Esophagus muscularis mucosa (tissue), 4 donors: Measurements from ENCODE around the gene PCDHB11.
"Not testable (repeated sequence)": the region's sequence is repeated elsewhere in the genome, so short reads cannot be mapped to it uniquely, and the experiment has no call there.

ENCODE experiments used
- EP300 ChIP-seq: sonication (generic); formaldehyde crosslinking; IDR thresholded peaks from one replicate; pipeline ENCODE4 v1.6.1; 2017; ENCODE audit warnings: antibody characterized with exemption
- POLR2A ChIP-seq: fragments of 450-650 bp; IDR thresholded peaks from one replicate; pipeline ENCODE4 v1.6.1; 2017; ENCODE audit warnings: antibody characterized with exemption, moderate library complexity, mild to moderate bottlenecking, low read depth
- POLR2AphosphoS5 ChIP-seq, 2 donors: sonication (generic); formaldehyde crosslinking; IDR thresholded peaks; one replicate each; pipeline ENCODE4 v1.6.1; 2017; ENCODE audit warnings: antibody characterized with exemption in 2 of 2
- TF ChIP-seq, protein P1 (sequence below), 3 experiments: fragments of 200-600 bp in 2 of 3; fragments of 450-650 bp in 1 of 3; sonication (generic) in 2 of 3; IDR thresholded peaks; one replicate each; pipeline ENCODE4 v1.5.1; 2017 to 2019; ENCODE audit warnings: antibody characterized with exemption in 3 of 3, mild to moderate bottlenecking in 2 of 3, moderate library complexity in 1 of 3

DNA sequence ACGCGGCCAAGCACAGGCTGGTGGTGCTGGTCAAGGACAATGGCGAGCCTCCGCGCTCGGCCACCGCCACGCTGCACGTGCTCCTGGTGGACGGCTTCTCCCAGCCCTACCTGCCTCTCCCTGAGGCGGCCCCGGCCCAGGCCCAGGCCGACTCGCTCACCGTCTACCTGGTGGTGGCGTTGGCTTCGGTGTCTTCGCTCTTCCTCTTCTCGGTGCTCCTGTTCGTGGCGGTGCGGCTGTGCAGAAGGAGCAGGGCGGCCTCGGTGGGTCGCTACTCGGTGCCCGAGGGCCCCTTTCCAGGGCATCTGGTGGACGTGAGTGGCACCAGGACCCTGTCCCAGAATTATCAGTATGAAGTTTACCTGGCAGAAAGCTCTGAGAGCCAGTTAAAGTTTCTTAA is 41.5 kb upstream of the PCDHB11 start:
- not testable (repeated sequence) for TF ChIP-seq POLR2A; POLR2AphosphoS5 (IDR thresholded peaks at IDR 0.05); EP300
- TF ChIP-seq, protein P1, sequence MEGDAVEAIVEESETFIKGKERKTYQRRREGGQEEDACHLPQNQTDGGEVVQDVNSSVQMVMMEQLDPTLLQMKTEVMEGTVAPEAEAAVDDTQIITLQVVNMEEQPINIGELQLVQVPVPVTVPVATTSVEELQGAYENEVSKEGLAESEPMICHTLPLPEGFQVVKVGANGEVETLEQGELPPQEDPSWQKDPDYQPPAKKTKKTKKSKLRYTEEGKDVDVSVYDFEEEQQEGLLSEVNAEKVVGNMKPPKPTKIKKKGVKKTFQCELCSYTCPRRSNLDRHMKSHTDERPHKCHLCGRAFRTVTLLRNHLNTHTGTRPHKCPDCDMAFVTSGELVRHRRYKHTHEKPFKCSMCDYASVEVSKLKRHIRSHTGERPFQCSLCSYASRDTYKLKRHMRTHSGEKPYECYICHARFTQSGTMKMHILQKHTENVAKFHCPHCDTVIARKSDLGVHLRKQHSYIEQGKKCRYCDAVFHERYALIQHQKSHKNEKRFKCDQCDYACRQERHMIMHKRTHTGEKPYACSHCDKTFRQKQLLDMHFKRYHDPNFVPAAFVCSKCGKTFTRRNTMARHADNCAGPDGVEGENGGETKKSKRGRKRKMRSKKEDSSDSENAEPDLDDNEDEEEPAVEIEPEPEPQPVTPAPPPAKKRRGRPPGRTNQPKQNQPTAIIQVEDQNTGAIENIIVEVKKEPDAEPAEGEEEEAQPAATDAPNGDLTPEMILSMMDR (IDR thresholded peaks at IDR 0.05), result not testable (repeated sequence)
